Naive B cell (primary cell): ENCODE data around the gene TIPRL. TPM values are rescaled to one million over a fixed set of nuclear protein-coding genes. Genes with fewer than 3 reads are reported as not detected.
A peak's percentile ranks its signal among the peaks of the same experiment; 100 is the strongest.
"Not testable (repeated sequence)": the region's sequence is repeated elsewhere in the genome, so short reads cannot be mapped to it uniquely, and the experiment has no call there.

ENCODE experiments used
- ATAC-seq, 2 donors: fragments of 150-1000 bp; cut with Tn5 transposase; 2 replicates each; pipeline ENCODE4 v1.10.0; 2021; ENCODE audit warnings: low read depth in 2 of 2, mild to moderate bottlenecking in 2 of 2, moderate library complexity in 2 of 2
- DNase-seq: peaks from one replicate; pipeline ENCODE4 v3.0.0; 2022
- H3K27ac Mint-ChIP-seq, 6 donors: one replicate each; pipeline ENCODE4 v1.8.0; 2020 to 2022; ENCODE audit warnings: mild to moderate bottlenecking in 6 of 6, mixed read lengths in 6 of 6, moderate library complexity in 5 of 6, inconsistent platforms in 2 of 6
- H3K27me3 Mint-ChIP-seq, 3 donors: one replicate each; pipeline ENCODE4 v1.8.0; 2021 to 2022; ENCODE audit warnings: mixed read lengths in 3 of 3, mild to moderate bottlenecking in 1 of 3
- H3K36me3 Mint-ChIP-seq, 2 donors: one replicate each; pipeline ENCODE4 v1.8.0; 2020 to 2022; ENCODE audit warnings: mixed read lengths in 2 of 2, inconsistent platforms in 1 of 2, mild to moderate bottlenecking in 1 of 2
- H3K4me1 Mint-ChIP-seq, 3 donors: one replicate each; pipeline ENCODE4 v1.8.0; 2020 to 2022; ENCODE audit warnings: mixed read lengths in 3 of 3, inconsistent platforms in 1 of 3, mild to moderate bottlenecking in 1 of 3, moderate library complexity in 1 of 3
- H3K4me3 Mint-ChIP-seq, 8 donors: one replicate each; pipeline ENCODE4 v1.8.0; 2020 to 2022; ENCODE audit warnings: mild to moderate bottlenecking in 8 of 8, mixed read lengths in 8 of 8, moderate library complexity in 8 of 8, inconsistent platforms in 2 of 8
- H3K9me3 Mint-ChIP-seq, 7 donors: one replicate each; pipeline ENCODE4 v1.8.0; 2020 to 2022; ENCODE audit warnings: mixed read lengths in 7 of 7, mild to moderate bottlenecking in 5 of 7, inconsistent platforms in 2 of 7, moderate library complexity in 1 of 7
- polyA plus RNA-seq, 6 donors: library from polyadenylated mRNA; unstranded; fragments of 300-500 nt; fragmentation: Illumina TruSeq; gene quantifications; one replicate each; pipeline ENCODE4 v1.2.3, GENCODE V29; 2021; ENCODE audit warnings: low read depth in 6 of 6

The TIPRL gene
- polyA plus RNA-seq, 6 donors from 2014 or later, result 28.0 to 38.2 (median 33.9) TPM

- Mint-ChIP-seq H3K27ac (no peak overlapping the region), H3K27me3 (peaks cover 0 to 14% (median 11%) of the 10 kb centered on the region in 3 donors), H3K4me1 (peaks cover 13 to 29% (median 24%) of the 10 kb centered on the region in 3 donors), H3K36me3 (peaks cover 12 to 15% of the 10 kb centered on the region in 2 donors), H3K4me3 (peak overlapping the region in 1 of 8 donors; percentile 47), H3K9me3 (peaks cover 9 to 22% (median 15%) of the 10 kb centered on the region in 7 donors)
- ATAC-seq (no peak), DNase-seq (no peak)
These were observed 14.0 kb upstream of the TIPRL start for GRCh38 chr1:168164771-168165170.

- Mint-ChIP-seq H3K27ac (peak overlapping the region in 2 of 6 donors; percentile 34 to 42), H3K36me3 (no peaks in the 10 kb centered on the region), H3K4me1 (peaks cover 16 to 33% (median 31%) of the 10 kb centered on the region in 3 donors), H3K27me3 (peaks cover 0 to 5% (median 0%) of the 10 kb centered on the region in 3 donors), H3K4me3 (no peak overlapping the region), H3K9me3 (peaks cover 0 to 4% (median 0%) of the 10 kb centered on the region in 7 donors)
- DNase-seq (no peak), ATAC-seq (no peak)
These were observed 11.0 kb upstream of the TIPRL start for GRCh38 chr1:168167806-168168205.

GRCh38 chr1:168170564-168171508, 7.9 kb upstream of the TIPRL start:
- peaks cover 0 to 8% of the 10 kb centered on the region in 2 donors for H3K36me3 Mint-ChIP-seq
- H3K4me1 Mint-ChIP-seq, result peaks cover 8 to 14% (median 9%) of the 10 kb centered on the region in 3 donors
- H3K27ac Mint-ChIP-seq, result peak overlapping the region in 2 of 6 donors; percentile 39 to 87
- ATAC-seq, result peak; percentile 63 to 64
- H3K27me3 Mint-ChIP-seq, result peaks cover 7 to 26% (median 23%) of the 10 kb centered on the region in 3 donors
- peaks cover 0 to 4% (median 0%) of the 10 kb centered on the region in 7 donors for H3K9me3 Mint-ChIP-seq
- no peak overlapping the region for H3K4me3 Mint-ChIP-seq
- DNase-seq, result no peak

GRCh38 chr1:168172250-168172915, 6.4 kb upstream of the TIPRL start:
- peaks cover 0 to 8% of the 10 kb centered on the region in 2 donors for H3K36me3 Mint-ChIP-seq
- DNase-seq, result no peak
- no peak overlapping the region for H3K27ac Mint-ChIP-seq
- H3K9me3 Mint-ChIP-seq, result peaks cover 0 to 4% (median 0%) of the 10 kb centered on the region in 7 donors
- H3K27me3 Mint-ChIP-seq, result peaks cover 7 to 26% (median 23%) of the 10 kb centered on the region in 3 donors
- ATAC-seq, result no peak
- H3K4me3 Mint-ChIP-seq, result no peak overlapping the region
- H3K4me1 Mint-ChIP-seq, result peaks cover 8 to 14% (median 9%) of the 10 kb centered on the region in 3 donors

DNA sequence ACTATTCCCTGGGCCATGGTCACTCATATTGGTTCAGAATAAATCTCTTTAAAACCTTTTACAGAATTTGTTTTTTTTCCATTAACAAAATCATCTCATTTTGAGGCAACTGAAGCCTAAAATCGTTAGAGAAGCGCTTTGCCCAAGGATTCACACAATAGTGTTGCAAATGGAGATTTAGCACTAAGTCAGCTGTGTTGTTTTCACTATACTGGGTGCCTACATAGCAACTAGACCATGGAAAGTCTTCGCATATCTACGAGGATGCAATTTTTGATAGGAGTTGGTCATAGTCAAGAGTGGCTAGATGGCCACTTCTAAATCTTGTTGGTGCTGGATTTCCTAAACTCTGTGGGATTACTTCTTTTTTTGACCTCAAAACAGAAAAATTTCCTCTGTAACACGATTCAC, 530 bp upstream of the TIPRL start:
- ATAC-seq (no peak), DNase-seq (no peak)
- Mint-ChIP-seq H3K36me3 (peaks cover 0 to 8% of the 10 kb centered on the region in 2 donors), H3K4me3 (no peak overlapping the region), H3K9me3 (no peaks in the 10 kb centered on the region), H3K4me1 (peaks cover 0 to 2% (median 0%) of the 10 kb centered on the region in 3 donors), H3K27ac (no peak overlapping the region), H3K27me3 (peaks cover 5 to 25% (median 15%) of the 10 kb centered on the region in 3 donors)

DNA sequence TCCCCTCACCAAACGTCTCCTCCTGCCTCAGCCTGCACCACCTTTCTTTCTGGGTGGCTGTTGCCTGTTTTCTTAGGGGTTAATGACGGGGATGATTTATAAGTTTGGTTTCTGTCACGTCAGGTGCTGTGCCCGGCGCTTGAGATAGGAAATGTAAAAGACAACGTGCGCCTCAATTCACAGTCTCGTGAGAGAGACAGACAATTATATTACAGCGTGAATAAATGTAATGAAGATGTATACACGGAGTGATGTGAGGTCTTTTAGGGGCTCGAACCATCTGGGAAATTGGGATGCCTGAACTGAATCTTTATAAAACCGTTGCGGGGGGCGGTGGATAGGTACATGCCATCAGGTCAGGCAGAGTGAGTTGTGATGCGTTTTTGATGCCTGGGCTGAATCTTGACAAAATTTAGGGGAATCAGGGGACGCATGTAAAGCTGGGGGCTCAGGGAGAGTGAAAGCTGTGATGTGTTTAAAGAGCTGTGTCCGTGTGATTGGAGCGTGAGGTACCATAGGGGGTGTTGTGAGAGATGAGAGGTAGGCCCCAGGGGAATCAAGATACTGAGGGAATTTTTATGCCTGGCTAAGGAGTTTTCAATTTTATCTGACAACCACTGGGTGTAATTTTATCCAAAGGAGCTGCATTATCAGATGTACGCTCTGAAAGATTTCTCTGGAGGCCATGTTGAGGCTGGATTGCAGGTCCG, 831 bp downstream of the TIPRL start:
- no peak overlapping the region for H3K4me3 Mint-ChIP-seq

DNA sequence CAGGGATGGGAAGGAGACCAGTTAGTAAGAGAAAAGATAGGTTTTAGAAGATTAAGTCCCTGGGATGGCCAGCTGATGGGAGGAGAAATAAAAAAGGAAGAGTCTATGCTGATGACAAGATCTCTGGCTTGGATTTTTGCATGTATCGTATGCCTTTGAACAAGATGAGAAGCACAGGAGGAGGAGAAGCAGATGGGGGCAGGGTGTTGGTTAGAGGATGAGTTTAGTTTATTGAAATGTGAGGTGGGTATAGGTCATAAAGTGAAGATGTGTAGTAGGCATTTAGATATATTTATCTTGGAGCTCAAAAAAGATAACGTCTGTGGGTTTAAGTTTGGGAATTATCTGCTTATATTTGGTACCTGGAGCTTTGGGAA, 1.4 kb downstream of the TIPRL start:
- H3K4me3 Mint-ChIP-seq, result no peak overlapping the region
- peaks cover 0 to 2% (median 0%) of the 10 kb centered on the region in 3 donors for H3K4me1 Mint-ChIP-seq
- no peaks in the 10 kb centered on the region for H3K9me3 Mint-ChIP-seq
- H3K27me3 Mint-ChIP-seq, result peaks cover 2 to 6% (median 4%) of the 10 kb centered on the region in 3 donors
- no peaks in the 10 kb centered on the region for H3K36me3 Mint-ChIP-seq
- ATAC-seq (no peak), DNase-seq (no peak)
- H3K27ac Mint-ChIP-seq, result no peak overlapping the region

More for the DNA sequence above, 831 bp downstream of the TIPRL start:
- Mint-ChIP-seq H3K27ac (no peak overlapping the region), H3K9me3 (no peaks in the 10 kb centered on the region), H3K27me3 (peaks cover 4 to 11% (median 7%) of the 10 kb centered on the region in 3 donors), H3K4me1 (peaks cover 0 to 2% (median 0%) of the 10 kb centered on the region in 3 donors), H3K36me3 (no peaks in the 10 kb centered on the region)
- ATAC-seq (peak in 1 of 2 donors; percentile 7), DNase-seq (no peak)

GRCh38 chr1:168181063-168181720, 2.4 kb downstream of the TIPRL start:
- H3K36me3 Mint-ChIP-seq, ATAC-seq, H3K9me3 Mint-ChIP-seq, H3K4me1 Mint-ChIP-seq, H3K27ac Mint-ChIP-seq, DNase-seq, H3K27me3 Mint-ChIP-seq: not testable (repeated sequence)
- peak overlapping the region in 2 of 8 donors; percentile 20 to 46 for H3K4me3 Mint-ChIP-seq

- no peaks in the 10 kb centered on the region for H3K27me3 Mint-ChIP-seq
- no peak overlapping the region for H3K4me3 Mint-ChIP-seq
- DNase-seq, result no peak
- peaks cover 0 to 2% (median 0%) of the 10 kb centered on the region in 3 donors for H3K4me1 Mint-ChIP-seq
- H3K9me3 Mint-ChIP-seq, result no peaks in the 10 kb centered on the region
- H3K36me3 Mint-ChIP-seq, result peaks cover 11 to 13% of the 10 kb centered on the region in 2 donors
- H3K27ac Mint-ChIP-seq, result no peak overlapping the region
- no peak for ATAC-seq
These were observed 8.4 kb downstream of the TIPRL start for GRCh38 chr1:168187177-168187576.

DNA sequence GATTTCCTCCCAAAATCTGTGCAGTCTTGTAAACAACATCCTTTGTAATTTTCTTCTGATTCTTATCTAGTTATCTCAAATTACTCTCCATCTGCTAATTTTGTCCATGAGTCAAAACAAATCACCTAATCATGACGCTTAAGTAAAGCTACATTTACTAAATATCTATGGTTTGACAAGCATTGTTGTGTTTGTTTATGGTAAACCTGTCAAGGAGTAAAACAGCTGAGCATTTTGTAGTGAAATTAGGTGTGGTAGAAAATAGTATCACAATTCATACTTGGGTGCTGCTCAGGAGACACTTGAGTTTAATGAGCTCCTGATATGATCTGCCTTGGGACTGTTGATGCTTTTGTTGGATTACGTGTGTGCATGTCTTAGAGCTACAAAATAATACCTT, 11.6 kb downstream of the TIPRL start:
- H3K27me3 Mint-ChIP-seq, result no peaks in the 10 kb centered on the region
- DNase-seq (no peak), ATAC-seq (no peak)
- H3K9me3 Mint-ChIP-seq, result no peaks in the 10 kb centered on the region
- peaks cover 0 to 2% (median 0%) of the 10 kb centered on the region in 3 donors for H3K4me1 Mint-ChIP-seq
- peaks cover 16 to 21% of the 10 kb centered on the region in 2 donors for H3K36me3 Mint-ChIP-seq
- no peak overlapping the region for H3K27ac Mint-ChIP-seq
- no peak overlapping the region for H3K4me3 Mint-ChIP-seq

DNA sequence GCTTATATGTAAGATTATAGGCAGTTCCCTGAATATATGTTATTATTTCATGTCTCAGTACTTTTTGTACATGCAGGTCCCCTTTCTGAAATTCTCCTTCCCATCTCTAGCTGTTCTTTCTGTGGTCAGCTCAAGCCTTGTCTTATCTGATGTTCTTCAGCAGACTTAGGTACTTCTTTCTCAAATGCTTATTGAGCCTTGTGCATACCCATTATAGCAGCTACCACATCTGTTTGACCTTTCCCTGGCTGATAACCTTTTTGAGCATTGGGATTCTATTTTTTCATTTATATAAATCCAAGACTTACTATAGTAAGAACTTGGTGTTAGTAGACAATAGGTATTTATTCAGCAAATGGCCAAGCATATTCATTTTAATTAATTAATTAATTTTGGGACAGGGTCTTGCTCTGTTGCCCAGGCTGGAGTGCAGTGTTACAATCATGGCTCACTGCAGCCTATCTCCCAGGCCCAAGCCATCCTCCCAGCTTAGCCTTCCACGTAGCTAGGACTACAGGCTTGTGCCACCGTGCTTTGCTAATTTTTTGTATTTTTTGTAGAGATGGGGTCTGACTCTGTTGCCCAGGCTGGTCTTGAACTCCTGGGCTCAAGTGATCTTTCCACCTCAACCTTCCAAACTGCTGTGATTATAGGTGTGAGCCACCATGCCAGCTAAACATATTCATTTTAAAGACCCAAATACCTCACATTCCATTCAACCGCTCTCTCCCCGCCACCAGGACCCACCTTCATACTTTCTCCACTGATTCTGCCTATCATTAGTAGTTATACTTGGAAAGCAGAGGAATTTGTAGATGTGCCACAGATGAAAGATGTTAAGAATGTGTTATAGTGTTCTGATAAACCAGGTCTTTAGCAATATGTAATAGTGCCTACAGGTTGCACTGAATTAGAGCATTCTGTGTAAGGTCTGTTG, 16.7 kb downstream of the TIPRL start:
- peaks cover 0 to 5% (median 4%) of the 10 kb centered on the region in 3 donors for H3K4me1 Mint-ChIP-seq
- H3K27ac Mint-ChIP-seq, result peak overlapping the region in 2 of 6 donors; percentile 11 to 13
- DNase-seq (no peak), ATAC-seq (no peak)
- no peaks in the 10 kb centered on the region for H3K27me3 Mint-ChIP-seq
- no peaks in the 10 kb centered on the region for H3K9me3 Mint-ChIP-seq
- H3K36me3 Mint-ChIP-seq, result peaks cover 25 to 26% of the 10 kb centered on the region in 2 donors
- no peak overlapping the region for H3K4me3 Mint-ChIP-seq

- H3K4me3 Mint-ChIP-seq, result no peak overlapping the region
- peaks cover 37 to 45% of the 10 kb centered on the region in 2 donors for H3K36me3 Mint-ChIP-seq
- peaks cover 0 to 5% (median 4%) of the 10 kb centered on the region in 3 donors for H3K4me1 Mint-ChIP-seq
- DNase-seq, result no peak
- no peak for ATAC-seq
- no peaks in the 10 kb centered on the region for H3K27me3 Mint-ChIP-seq
- H3K9me3 Mint-ChIP-seq, result no peaks in the 10 kb centered on the region
- H3K27ac Mint-ChIP-seq, result no peak overlapping the region
These were observed 20.3 kb downstream of the TIPRL start for GRCh38 chr1:168199056-168199455.
